HCT116 (cell line): ENCODE results near the gene RPTOR. TPM values are rescaled to one million over a fixed set of nuclear protein-coding genes. Genes with fewer than 3 reads are reported as not detected.

Experiments
- ATAC-seq: fragments of 200-7000 bp; cut with Tn5 transposase; 2 replicates; pipeline ENCODE4 v1.9.1; 2020; ENCODE audit warnings: mild to moderate bottlenecking, moderate library complexity
- BruUV-seq: library from RNA; stranded (reverse); fragments of 400-500 nt; replicated peaks from 2 replicates; lab custom pipeline; 2021; lab: Mats Ljungman, UMichigan
- CTCF ChIA-PET: fragments of 300-600 bp; sonication (Branson Sonifier 250); formaldehyde crosslinking; loops from one replicate; lab custom pipeline; 2021; ENCODE audit warnings: antibody characterized with exemption; lab: Charles Lee
- POLR2A ChIA-PET: fragments of 300-600, 350-600 bp; sonication (Branson Sonifier 250); formaldehyde crosslinking; loops from one replicate; lab custom pipeline; 2021; ENCODE audit warnings: antibody characterized with exemption; lab: Charles Lee
- RAD21 ChIA-PET, 2 experiments: fragments of 300-600 bp; sonication (Branson Sonifier 250); formaldehyde crosslinking; loops; one replicate each; lab custom pipeline; 2023; ENCODE audit warnings: low total read pairs in 2 of 2; ENCODE audit not compliant: uncharacterized antibody in 2 of 2, unreplicated experiment in 2 of 2, low non-redundant PET in 1 of 2; lab: Charles Lee
- DNase-seq: peaks from one replicate; pipeline ENCODE4 v3.0.0-alpha.2; 2010; ENCODE audit warnings: low read depth, low spot score
- H2AFZ ChIP-seq: fragments of 200-600 bp; shearing (Covaris generic), sonication (generic); 2 replicates; pipeline ENCODE4 v1.6.1; 2017; ENCODE audit warnings: low read depth, mixed run types, mixed read lengths, antibody characterized with exemption, low read length; ENCODE audit not compliant: poor library complexity, severe bottlenecking
- H3K27ac ChIP-seq: 2 replicates; pipeline ENCODE4 v1.5.1; 2012; ENCODE audit warnings: low read depth, low read length
- H3K27me3 ChIP-seq: fragments of 200-600 bp; sonication (generic); 2 replicates; pipeline ENCODE4 v1.6.1; 2016; ENCODE audit warnings: mixed run types, low read length, mixed read lengths; ENCODE audit not compliant: insufficient read depth
- H3K36me3 ChIP-seq, 2 experiments: fragments of 200-500 bp in 1 of 2; fragments of 200-600 bp in 1 of 2; sonication (Bioruptor generic) in 1 of 2; sonication (generic) in 1 of 2; 2 replicates each; pipeline versions ENCODE4 v1.5.1 to v1.6.1; 2014 to 2016; ENCODE audit warnings: low read length in 2 of 2, inconsistent platforms in 1 of 2, mixed read lengths in 1 of 2, mixed run types in 1 of 2; ENCODE audit not compliant: insufficient read depth in 2 of 2, control insufficient read depth in 1 of 2
- H3K4me1 ChIP-seq, 2 experiments: fragments of 200-600 bp in 1 of 2; sonication (generic) in 1 of 2; 2 replicates each; pipeline versions ENCODE4 v1.5.1 to v1.6.1; 2012 to 2017; ENCODE audit warnings: low read length in 2 of 2, inconsistent platforms in 1 of 2, mild to moderate bottlenecking in 1 of 2, mixed read lengths in 1 of 2, mixed run types in 1 of 2, moderate library complexity in 1 of 2; ENCODE audit not compliant: insufficient read depth in 2 of 2, control insufficient read depth in 1 of 2
- H3K4me2 ChIP-seq: fragments of 200-600 bp; sonication (generic); 2 replicates; pipeline ENCODE4 v1.6.1; 2017; ENCODE audit warnings: mixed run types, low read length, mixed read lengths
- H3K4me3 ChIP-seq, 2 experiments: fragments of 200-600 bp in 1 of 2; sonication (generic) in 1 of 2; replicated peaks in 1 of 2; 2 replicates each; pipeline ENCODE4 v1.5.1; 2011 to 2016; ENCODE audit warnings: low read length in 2 of 2, control low read depth in 1 of 2, low read depth in 1 of 2, mild to moderate bottlenecking in 1 of 2, mixed read lengths in 1 of 2, mixed run types in 1 of 2
- H3K79me2 ChIP-seq: fragments of 200-600 bp; sonication (generic); 2 replicates; pipeline ENCODE4 v1.6.1; 2017; ENCODE audit warnings: mild to moderate bottlenecking, mixed run types, low read length, moderate library complexity, mixed read lengths; ENCODE audit not compliant: insufficient read depth
- H3K9ac ChIP-seq: fragments of 200-600 bp; sonication (generic); 2 replicates; pipeline ENCODE4 v1.6.1; 2016; ENCODE audit warnings: low read length, mixed read lengths
- H3K9me2 ChIP-seq: fragments of 200-600 bp; sonication (generic), shearing (Covaris generic); 2 replicates; pipeline ENCODE4 v1.6.1; 2017; ENCODE audit warnings: mixed run types, mild to moderate bottlenecking, moderate library complexity; ENCODE audit not compliant: insufficient read depth
- H3K9me3 ChIP-seq, 2 experiments: fragments of 200-500 bp in 1 of 2; fragments of 200-600 bp in 1 of 2; sonication (Bioruptor generic) in 1 of 2; sonication (generic) in 1 of 2; 2 replicates each; pipeline ENCODE4 v1.6.1; 2014 to 2017; ENCODE audit warnings: low read length in 2 of 2, mixed read lengths in 2 of 2, inconsistent platforms in 1 of 2, low read depth in 1 of 2, mild to moderate bottlenecking in 1 of 2, mixed run types in 1 of 2, moderate library complexity in 1 of 2; ENCODE audit not compliant: control insufficient read depth in 1 of 2, insufficient read depth in 1 of 2
- H4K20me1 ChIP-seq: fragments of 200-600 bp; sonication (generic), shearing (Covaris generic); 2 replicates; pipeline ENCODE4 v1.6.1; 2017; ENCODE audit warnings: mixed run types, mild to moderate bottlenecking, moderate library complexity; ENCODE audit not compliant: insufficient read depth
- ATF3 ChIP-seq: IDR thresholded peaks from 2 replicates; pipeline ENCODE4 v1.6.1; 2012
- CBX3 ChIP-seq: IDR thresholded peaks from 2 replicates; pipeline ENCODE4 v1.6.1; 2012; ENCODE audit warnings: low read depth
- CEBPB ChIP-seq: IDR thresholded peaks from 2 replicates; pipeline ENCODE4 v1.6.1; 2012; ENCODE audit warnings: low read depth
- CTCF ChIP-seq, 3 experiments: fragments of 200-600 bp in 1 of 3; sonication (generic) in 1 of 3; IDR thresholded peaks in 2 of 3; conservative IDR thresholded peaks in 1 of 3; 2 replicates each; pipeline ENCODE4 v1.5.1; 2012 to 2017; ENCODE audit warnings: low read depth in 2 of 3, low read length in 2 of 3, antibody characterized with exemption in 1 of 3, borderline replicate concordance in 1 of 3, control low read depth in 1 of 3, mild to moderate bottlenecking in 1 of 3, mixed read lengths in 1 of 3, mixed run types in 1 of 3, moderate library complexity in 1 of 3; ENCODE audit not compliant: insufficient read depth in 1 of 3
- ELF1 ChIP-seq: IDR thresholded peaks from 2 replicates; pipeline ENCODE4 v1.6.1; 2012; ENCODE audit warnings: low read depth, borderline replicate concordance
- EZH2 ChIP-seq: fragments of 200-600 bp; sonication (generic); IDR thresholded peaks from 2 replicates; pipeline ENCODE4 v1.6.1; 2017; ENCODE audit warnings: antibody characterized with exemption, mixed run types
- EZH2phosphoT487 ChIP-seq: fragments of 200-600 bp; IDR thresholded peaks from 2 replicates; pipeline ENCODE4 v1.6.1; 2018; ENCODE audit warnings: antibody characterized with exemption, borderline replicate concordance
- MAX ChIP-seq: IDR thresholded peaks from 2 replicates; pipeline ENCODE4 v1.6.1; 2012
- POLR2A ChIP-seq: IDR thresholded peaks from 2 replicates; pipeline ENCODE4 v1.7.0; 2011; ENCODE audit warnings: borderline replicate concordance; ENCODE audit not compliant: insufficient read depth, insufficient read length; ENCODE audit errors: extremely low read depth
- POLR2AphosphoS5 ChIP-seq: IDR thresholded peaks from 2 replicates; pipeline ENCODE4 v1.6.1; 2011; ENCODE audit warnings: mild to moderate bottlenecking, low read depth, low read length, moderate library complexity
- RAD21 ChIP-seq: IDR thresholded peaks from 2 replicates; pipeline ENCODE4 v1.6.1; 2012; ENCODE audit warnings: low read depth, mild to moderate bottlenecking
- REST ChIP-seq: IDR thresholded peaks from 2 replicates; pipeline ENCODE4 v1.6.1; 2012; ENCODE audit warnings: low read depth
- SIN3A ChIP-seq: IDR thresholded peaks from 2 replicates; pipeline ENCODE4 v1.6.1; 2012; ENCODE audit warnings: low read depth
- SP1 ChIP-seq: IDR thresholded peaks from 2 replicates; pipeline ENCODE4 v1.6.1; 2012; ENCODE audit warnings: low read depth
- SRF ChIP-seq: IDR thresholded peaks from 2 replicates; pipeline ENCODE4 v1.6.1; 2012; ENCODE audit warnings: low read depth
- TCF7L2 ChIP-seq: IDR thresholded peaks from 2 replicates; pipeline ENCODE4 v1.7.0; 2011; ENCODE audit warnings: borderline replicate concordance, inconsistent platforms; ENCODE audit not compliant: insufficient read depth, insufficient read length; ENCODE audit errors: extremely low read depth
- YY1 ChIP-seq: IDR thresholded peaks from 2 replicates; pipeline ENCODE4 v1.6.1; 2011; ENCODE audit warnings: low read length, low read depth, moderate library complexity, mild to moderate bottlenecking; ENCODE audit not compliant: insufficient replicate concordance; ENCODE audit errors: extremely low read depth
- ZFX ChIP-seq: fragments of 450-650 bp; IDR thresholded peaks from 2 replicates; pipeline ENCODE4 v1.6.1; 2017
- ZNF274 ChIP-seq: fragments of 200-500 bp; sonication (Bioruptor generic); IDR thresholded peaks from 2 replicates; pipeline ENCODE4 v1.6.1; 2014; ENCODE audit warnings: mild to moderate bottlenecking, low read depth, low read length, inconsistent platforms
- intact Hi-C: fragments of 100-400 bp; cut with micrococcal nuclease; formaldehyde crosslinking; loops from 2 replicates; pipeline ENCODE4 v1.10.0; 2022
- total RNA-seq: library from RNA; stranded (reverse); gene quantifications from one replicate; pipeline ENCODE4 v1.2.1, GENCODE V29; 2021; ENCODE audit not compliant: unreplicated experiment

RPTOR gene
- total RNA-seq, 1 experiment from 2014 or later = 69.5 TPM

- Histone ChIP-seq H3K4me2 (no peak overlapping the region), H4K20me1 (no peaks in the 10 kb centered on the region), H3K27ac (no peak overlapping the region), H3K9me2 (no peaks in the 10 kb centered on the region), H3K79me2 (no peaks in the 10 kb centered on the region; the same call in 1 of the 2 replicates), H3K36me3 (peaks cover 0 to 5% of the 10 kb centered on the region in 2 experiments; a peak in 1 of 4 replicates), H3K27me3 (no peaks in the 10 kb centered on the region), H3K4me3 (no peak overlapping the region), H3K9ac (no peak overlapping the region), H2AFZ (no peak overlapping the region), H3K9me3 (no peaks in the 10 kb centered on the region), H3K4me1 (peaks cover 0 to 15% of the 10 kb centered on the region in 2 experiments; a peak in 2 of 4 replicates)
- POLR2A ChIA-PET = no interaction called here
- no TSS peak for BruUV-seq
- DNase-seq = no peak
- no peak for TF ChIP-seq MAX
- no peak for TF ChIP-seq CTCF (IDR thresholded peaks at IDR 0.05 in 2 of 3, conservative IDR thresholded peaks at IDR 0.05 in 1 of 3; ENCODE audit: borderline replicate concordance in 1 of 3, insufficient read depth in 1 of 3, low read depth in 2 of 3, low read length in 2 of 3)
- TF ChIP-seq YY1 = no peak
- TF ChIP-seq ELF1 = no peak
- no peak for TF ChIP-seq SIN3A
- TF ChIP-seq CBX3 = no peak
- no peak for TF ChIP-seq RAD21
- TF ChIP-seq ATF3 = no peak
- TF ChIP-seq EZH2 = no peak
- no peak for TF ChIP-seq REST
- TF ChIP-seq CEBPB = no peak
- TF ChIP-seq SRF = no peak
- TF ChIP-seq EZH2phosphoT487 = no peak
- no peak for TF ChIP-seq POLR2AphosphoS5
- TF ChIP-seq ZNF274 = no peak
- TF ChIP-seq POLR2A = no peak
- TF ChIP-seq SP1 = no peak
- no peak for TF ChIP-seq TCF7L2
- TF ChIP-seq ZFX = no peak
- intact Hi-C loops = no loop called here
- RAD21 ChIA-PET = no interaction called here
- no peak for ATAC-seq
- CTCF ChIA-PET = no interaction called here
Observed at GRCh38 chr17:80820331-80820730, 275.7 kb downstream of the RPTOR start.
